ENCODE data around the gene MRPS7.
"Not testable (repeated sequence)": the region's sequence is repeated elsewhere in the genome, so short reads cannot be mapped to it uniquely, and the experiment has no call there.

Gene MRPS7

DNA sequence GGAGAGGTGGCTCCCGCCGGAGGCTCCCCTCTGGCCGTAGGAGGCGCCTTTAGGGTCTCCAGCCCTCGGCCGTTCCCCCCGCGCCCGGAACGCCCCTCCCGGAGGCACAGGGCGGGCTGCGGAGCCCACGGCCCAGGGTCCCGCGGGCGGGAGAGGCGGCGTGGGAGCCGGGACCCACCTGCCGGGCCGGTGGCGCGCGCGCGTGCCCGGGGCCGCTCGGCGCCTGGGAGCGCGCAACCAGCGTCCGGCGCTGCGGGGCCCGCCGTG lies 9.2 kb downstream of the MRPS7 start, which contains the start of gene MIF4GD:
MIF4GD (minus strand) TSS at position 266 of the 267 bp plus-strand sequence. CDS start 1,036 bp downstream, outside the sequence.
- in situ Hi-C loops (cut with MboI; ENCODE audit: low sequenced_read_pairs) = no loop called here

- in situ Hi-C loops (cut with MboI; ENCODE audit: low sequenced_read_pairs) = no loop called here
Measured at GRCh38 chr17:75271233-75271954, 9.7 kb downstream of the MRPS7 start.

DNA sequence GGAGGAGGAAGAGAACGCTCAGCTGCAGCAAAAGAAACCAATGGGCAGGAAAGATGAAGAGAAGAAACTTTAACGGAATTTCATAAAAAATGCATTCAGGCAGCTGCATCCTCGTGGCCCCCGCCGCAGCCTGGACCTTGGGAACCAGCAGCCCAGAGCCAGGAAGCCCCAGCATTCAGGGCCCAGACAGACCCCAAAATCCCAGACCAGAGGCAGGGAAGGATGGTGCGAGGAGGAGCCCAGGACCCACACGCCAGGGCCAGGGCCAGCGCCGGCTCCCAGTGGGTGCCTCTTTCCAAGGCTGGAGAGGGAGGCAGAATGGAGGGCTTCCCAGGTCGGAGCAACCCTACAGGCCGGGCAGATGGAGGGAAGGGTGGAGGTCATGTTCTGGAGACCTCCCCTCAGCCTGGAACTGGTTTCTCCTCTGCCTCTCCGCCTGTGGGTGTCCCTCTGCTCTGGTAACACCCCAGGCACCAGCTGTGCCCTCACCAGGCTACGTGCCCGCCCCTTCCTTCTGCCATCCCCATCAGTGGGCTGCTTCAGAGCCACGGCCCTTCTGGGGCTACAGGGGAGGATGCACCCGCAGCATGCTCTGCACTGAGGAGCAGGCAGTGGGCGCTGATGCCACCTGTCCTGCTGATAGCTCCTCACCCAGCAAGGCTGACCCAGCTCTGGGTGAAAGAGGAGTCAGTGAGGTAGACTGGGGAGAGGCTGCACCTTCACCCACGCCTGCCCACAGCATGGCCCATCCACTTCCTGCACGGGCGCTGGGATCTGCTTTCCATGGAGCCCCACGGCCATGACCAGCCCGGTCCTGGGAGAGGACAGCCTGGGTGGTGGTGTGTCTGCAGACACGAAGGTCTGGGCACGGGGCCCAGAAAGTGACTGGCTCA lies 10.5 kb downstream of the MRPS7 start:
- in situ Hi-C loops (cut with MboI; ENCODE audit: low sequenced_read_pairs) = no loop called here

DNA sequence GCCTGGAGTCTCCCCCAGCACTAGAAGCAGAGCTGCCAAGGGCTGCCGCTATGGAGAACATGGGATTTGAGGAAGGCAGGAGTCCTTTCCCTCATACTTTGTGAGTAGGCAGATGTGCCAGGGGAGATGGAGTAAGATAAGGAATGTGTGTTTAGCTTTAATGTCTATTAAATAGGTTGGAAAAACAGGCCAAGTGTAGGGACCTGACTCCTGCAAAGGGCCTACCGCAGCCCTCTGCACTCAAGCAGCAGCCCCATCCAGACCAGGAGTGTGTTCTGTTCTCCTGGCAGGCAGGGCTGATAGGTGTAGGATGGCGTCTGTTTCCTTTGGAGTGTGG lies 11.1 kb downstream of the MRPS7 start:
- in situ Hi-C loops (cut with MboI; ENCODE audit: low sequenced_read_pairs) = no loop called here

- in situ Hi-C loops (cut with MboI; ENCODE audit: low sequenced_read_pairs) = no loop called here
Measured at GRCh38 chr17:75273977-75274708, 12.5 kb downstream of the MRPS7 start.

DNA sequence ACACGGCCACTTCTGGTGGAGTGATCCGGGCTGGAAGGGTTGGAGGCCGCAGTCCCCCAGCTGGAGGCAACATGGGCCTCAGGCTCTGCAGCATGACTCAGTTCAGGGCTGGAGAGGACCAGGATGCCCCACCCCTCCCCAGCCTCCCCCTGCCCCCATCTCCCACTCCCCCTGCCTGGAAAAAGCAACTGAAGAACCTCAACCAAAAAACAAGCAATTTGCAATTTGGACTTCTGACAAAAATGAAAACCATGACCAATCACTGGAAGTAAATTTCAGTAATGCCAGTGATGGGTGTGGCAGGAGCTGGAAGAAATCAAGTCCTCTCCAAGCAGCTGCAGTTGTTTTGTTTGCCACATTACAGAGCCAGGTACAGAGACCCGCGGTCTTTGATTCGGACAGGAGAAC lies 16.0 kb downstream of the MRPS7 start:
- in situ Hi-C loops (cut with MboI; ENCODE audit: low sequenced_read_pairs) = no loop called here

DNA sequence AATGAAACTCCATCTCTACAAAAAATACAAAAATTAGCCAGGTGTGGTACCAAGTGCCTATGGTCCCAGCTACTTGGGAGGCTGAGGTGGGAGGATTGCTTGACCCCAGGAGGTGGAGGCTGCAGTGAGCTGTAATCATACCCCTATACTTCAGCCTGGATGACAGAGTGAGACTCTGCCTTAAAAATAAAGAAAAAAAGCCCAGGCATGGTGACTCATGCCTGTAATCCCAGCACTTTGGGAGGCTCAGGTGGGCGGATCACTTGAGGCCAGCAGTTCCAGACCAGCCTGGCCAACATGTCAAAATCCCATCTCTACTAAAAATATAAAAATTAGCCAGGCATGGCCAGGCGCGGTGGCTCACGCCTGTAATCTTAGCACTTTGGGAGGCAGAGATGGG lies 18.5 kb downstream of the MRPS7 start:
- in situ Hi-C loops (cut with MboI; ENCODE audit: low sequenced_read_pairs) = not testable (repeated sequence)

GRCh38 chr17:75285123-75285522 lies 23.4 kb downstream of the MRPS7 start:
- in situ Hi-C loops (cut with MboI; ENCODE audit: low sequenced_read_pairs) = no loop called here

DNA sequence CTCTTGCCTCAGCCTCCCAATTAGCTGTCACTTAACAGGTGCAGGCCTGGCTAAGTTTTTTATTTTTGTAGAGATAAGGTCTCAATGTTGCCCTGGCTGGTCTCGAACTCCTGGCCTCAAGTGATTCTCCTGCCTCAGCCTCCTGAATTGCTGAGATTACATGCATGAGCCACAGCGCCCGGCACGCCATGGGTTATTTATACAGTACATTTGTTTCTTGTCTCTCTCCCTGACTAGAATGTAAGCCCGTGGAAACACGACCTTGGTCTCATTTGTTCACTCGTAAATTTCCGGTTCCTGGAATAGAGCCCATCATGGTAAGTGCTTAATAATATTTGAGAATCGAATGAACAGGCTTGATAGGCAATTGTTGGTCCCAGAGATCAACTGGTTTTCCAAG lies 25.5 kb downstream of the MRPS7 start:
- in situ Hi-C loops (cut with MboI; ENCODE audit: low sequenced_read_pairs) = no loop called here

GRCh38 chr17:75288359-75288758 lies 26.7 kb downstream of the MRPS7 start:
- in situ Hi-C loops (cut with MboI; ENCODE audit: low sequenced_read_pairs) = no loop called here

- in situ Hi-C loops (cut with MboI; ENCODE audit: low sequenced_read_pairs) = no loop called here
Measured at GRCh38 chr17:75288770-75289114, 27.1 kb downstream of the MRPS7 start.

DNA sequence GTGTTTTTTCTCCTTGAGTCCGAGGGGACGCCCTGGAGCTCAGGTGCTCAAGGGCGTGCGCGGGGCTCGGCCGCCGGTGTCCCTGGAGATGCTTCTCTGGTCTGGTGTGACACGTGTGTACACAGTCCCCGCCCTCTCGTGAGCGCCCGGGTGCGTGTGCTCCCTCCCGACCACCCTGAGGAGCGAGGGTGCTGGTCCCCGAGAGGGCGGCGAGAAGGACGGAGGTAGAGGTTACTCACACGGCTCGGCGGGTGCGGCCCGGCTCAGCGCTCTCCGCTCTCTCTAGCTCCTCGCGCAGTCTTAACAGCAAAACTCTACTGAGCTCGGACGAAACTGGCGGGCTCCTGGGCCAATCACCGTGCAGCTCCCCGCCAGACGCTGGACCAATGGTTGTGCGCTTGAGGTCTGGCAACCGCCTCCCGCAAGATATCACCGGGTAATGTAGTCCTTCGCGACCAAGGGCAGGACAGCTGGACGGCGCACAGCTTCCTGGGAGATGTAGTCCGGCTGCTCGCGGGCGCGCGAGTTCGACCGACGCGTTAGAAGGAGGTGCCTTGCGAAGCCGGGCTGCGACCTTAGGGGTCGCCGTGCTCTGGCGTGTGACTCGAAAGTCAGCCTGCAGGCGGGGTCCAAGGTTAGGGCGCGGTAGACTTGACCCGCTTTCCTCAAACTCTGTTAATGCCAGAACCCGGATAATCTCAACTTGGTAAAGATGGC lies 27.6 kb downstream of the MRPS7 start, which contains the start of gene SLC25A19:
SLC25A19 (minus strand) TSS at position 319 of the 717 bp plus-strand sequence. CDS start 2,669 bp downstream, outside the sequence.
- in situ Hi-C loops (cut with MboI; ENCODE audit: low sequenced_read_pairs) = no loop called here

- in situ Hi-C loops (cut with MboI; ENCODE audit: low sequenced_read_pairs) = no loop called here
Measured at GRCh38 chr17:75289832-75290337, 28.2 kb downstream of the MRPS7 start.

GRCh38 chr17:75292810-75293448 lies 31.2 kb downstream of the MRPS7 start:
- in situ Hi-C loops (cut with MboI; ENCODE audit: low sequenced_read_pairs) = not testable (repeated sequence)

- in situ Hi-C loops (cut with MboI; ENCODE audit: low sequenced_read_pairs) = no loop called here
Measured at GRCh38 chr17:75295201-75296158, 33.8 kb downstream of the MRPS7 start.

DNA sequence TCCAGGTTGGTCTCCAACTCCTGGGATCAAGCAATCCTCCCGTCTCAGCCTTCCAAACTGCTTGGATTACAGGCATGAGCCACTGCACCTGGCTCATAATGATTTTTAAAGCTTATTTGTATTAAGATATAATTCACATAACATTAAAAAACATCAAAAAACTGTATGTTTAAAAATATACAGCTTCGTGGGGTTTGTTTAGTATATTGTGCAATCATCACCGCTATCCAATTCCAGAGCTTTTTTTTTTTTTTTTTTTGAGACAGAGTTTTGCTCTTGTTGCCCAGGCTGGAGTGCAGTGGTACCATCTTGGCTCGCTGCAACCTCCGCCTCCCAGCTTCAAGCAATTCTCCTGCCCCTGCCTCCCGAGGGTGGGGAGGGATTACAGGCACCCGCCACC lies 38.6 kb downstream of the MRPS7 start:
- in situ Hi-C loops (cut with MboI; ENCODE audit: low sequenced_read_pairs) = no loop called here

DNA sequence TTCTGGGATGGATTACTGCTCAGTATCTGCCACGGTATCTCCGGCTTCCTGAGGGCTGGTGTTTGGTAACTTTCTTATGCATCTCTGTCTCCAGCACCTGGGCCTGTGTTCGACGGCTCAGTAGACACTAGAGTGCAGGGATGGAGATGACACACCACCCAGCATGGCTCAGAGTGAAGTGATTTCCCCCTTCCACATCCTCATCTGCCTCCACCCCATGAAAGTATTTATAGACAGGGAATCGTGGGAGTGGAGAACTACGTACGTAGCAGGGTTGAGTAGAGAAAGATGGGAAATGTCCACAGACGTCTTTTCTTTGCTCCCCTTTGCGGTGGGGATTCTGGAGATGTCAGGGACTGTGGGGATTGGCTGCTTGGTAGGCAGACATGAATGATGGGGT lies 39.4 kb downstream of the MRPS7 start:
- in situ Hi-C loops (cut with MboI; ENCODE audit: low sequenced_read_pairs) = no loop called here

DNA sequence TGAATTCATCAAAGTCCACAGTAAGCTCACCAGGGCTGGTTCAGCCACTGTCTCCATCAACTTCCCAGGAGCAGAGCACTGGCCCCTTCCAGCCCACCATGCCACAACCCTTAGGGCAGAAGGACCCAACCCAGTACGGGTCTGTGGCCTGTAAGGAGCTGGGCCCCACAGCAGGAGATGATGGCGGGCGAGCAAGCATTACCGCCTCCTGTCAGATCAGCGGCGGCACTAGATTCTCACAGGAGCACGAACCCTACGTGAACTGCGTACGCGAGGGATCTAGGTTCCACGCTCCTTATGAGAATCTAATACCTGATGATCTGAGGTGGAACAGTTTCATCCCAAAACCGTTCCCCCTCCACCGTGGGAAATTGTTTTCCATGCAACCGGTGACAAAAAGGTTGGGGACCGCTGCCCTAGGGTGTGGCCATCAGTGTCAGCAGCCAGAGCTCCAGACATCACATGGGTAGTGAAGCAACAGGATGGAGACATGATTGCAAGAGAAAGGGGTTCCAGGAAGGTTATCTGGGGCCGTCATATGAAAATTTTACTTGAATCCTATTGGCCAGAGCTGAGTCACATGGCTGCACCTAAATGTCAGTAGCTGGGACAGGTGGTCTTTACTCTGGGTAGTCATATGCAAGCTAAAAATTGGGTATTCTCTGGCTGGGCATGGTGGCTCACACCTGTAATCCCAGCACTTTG lies 40.0 kb downstream of the MRPS7 start:
- in situ Hi-C loops (cut with MboI; ENCODE audit: low sequenced_read_pairs) = no loop called here

Measured in hTERT RPE-1 (cell line).